Natural killer cell (primary cell): Measurements from ENCODE around the gene PMFBP1. TPM values are rescaled to one million over a fixed set of nuclear protein-coding genes. Genes with fewer than 3 reads are reported as not detected.

Experiments
- ATAC-seq, 3 donors: fragments of 150-1000 bp in 2 of 3; fragments of 200-7000 bp in 1 of 3; cut with Tn5 transposase; 1 replicate in 1 of 3; 2 replicates in 2 of 3; pipeline ENCODE4 v1.10.0; 2021; ENCODE audit warnings: mild to moderate bottlenecking in 2 of 3, moderate library complexity in 2 of 3
- DNase-seq, 2 donors: peaks; one replicate each; pipeline versions ENCODE4 v3.0.0 to v3.0.0-alpha.2; 2013 to 2021; ENCODE audit warnings: mixed read lengths in 1 of 2
- H3K27ac ChIP-seq: one replicate; pipeline ENCODE4 v1.5.1; 2013; ENCODE audit warnings: mild to moderate bottlenecking, low read length
- H3K27me3 ChIP-seq: one replicate; pipeline ENCODE4 v1.6.1; 2013; ENCODE audit warnings: low read length; ENCODE audit not compliant: control insufficient read depth, insufficient read depth
- H3K36me3 ChIP-seq: one replicate; pipeline ENCODE4 v1.6.1; 2013; ENCODE audit warnings: low read length; ENCODE audit not compliant: control insufficient read depth, insufficient read depth
- H3K4me1 ChIP-seq: one replicate; pipeline ENCODE4 v1.6.1; 2013; ENCODE audit warnings: low read length; ENCODE audit not compliant: control insufficient read depth, insufficient read depth
- H3K4me3 ChIP-seq: one replicate; pipeline ENCODE4 v1.5.1; 2013; ENCODE audit warnings: low read length
- H3K9me3 ChIP-seq: one replicate; pipeline ENCODE4 v1.6.1; 2013; ENCODE audit warnings: low read length; ENCODE audit not compliant: control insufficient read depth, insufficient read depth
- H3K27ac Mint-ChIP-seq, 2 donors: one replicate each; pipeline ENCODE4 v1.8.0; 2022; ENCODE audit warnings: mild to moderate bottlenecking in 2 of 2, mixed read lengths in 2 of 2, moderate library complexity in 1 of 2
- H3K27me3 Mint-ChIP-seq, 2 donors: one replicate each; pipeline ENCODE4 v1.8.0; 2022; ENCODE audit warnings: low read depth in 2 of 2, mixed read lengths in 2 of 2
- H3K36me3 Mint-ChIP-seq: one replicate; pipeline ENCODE4 v1.8.0; 2022; ENCODE audit warnings: mixed read lengths
- H3K4me1 Mint-ChIP-seq, 2 donors: one replicate each; pipeline ENCODE4 v1.8.0; 2022; ENCODE audit warnings: mixed read lengths in 2 of 2
- H3K4me3 Mint-ChIP-seq: one replicate; pipeline ENCODE4 v1.8.0; 2022; ENCODE audit warnings: mild to moderate bottlenecking, moderate library complexity, mixed read lengths
- H3K9me3 Mint-ChIP-seq, 2 donors: one replicate each; pipeline ENCODE4 v1.8.0; 2022; ENCODE audit warnings: mixed read lengths in 2 of 2
- WGBS: methylation state at CpG from one replicate; pipeline ENCODE4 v1.1.7; 2013; ENCODE audit warnings: missing lambda C conversion rate; ENCODE audit not compliant: insufficient coverage; 5-methylcytosine and 5-hydroxymethylcytosine counted together
- intact Hi-C: fragments of 100-400 bp; cut with micrococcal nuclease; formaldehyde crosslinking; loops from one replicate; pipeline ENCODE4 v1.14.2; 2022
- total RNA-seq, 4 donors: library from RNA; stranded (reverse); fragments of 120-200 nt in 1 of 4; gene quantifications; one replicate each; pipeline versions ENCODE4 v1.2.3 to v1.2.4, GENCODE V29; 2013 to 2022
- TF ChIP-seq, protein P1 (sequence below): fragments of 200-600 bp; IDR thresholded peaks from one replicate; pipeline ENCODE4 v1.8.0; 2022; ENCODE audit warnings: antibody characterized with exemption

PMFBP1 gene
- total RNA-seq, 3 donors from 2014 or later (not counting 1 experiment from before 2014, with no cell fraction given) = 0.68 to 1.2 (median 0.99) TPM

DNA sequence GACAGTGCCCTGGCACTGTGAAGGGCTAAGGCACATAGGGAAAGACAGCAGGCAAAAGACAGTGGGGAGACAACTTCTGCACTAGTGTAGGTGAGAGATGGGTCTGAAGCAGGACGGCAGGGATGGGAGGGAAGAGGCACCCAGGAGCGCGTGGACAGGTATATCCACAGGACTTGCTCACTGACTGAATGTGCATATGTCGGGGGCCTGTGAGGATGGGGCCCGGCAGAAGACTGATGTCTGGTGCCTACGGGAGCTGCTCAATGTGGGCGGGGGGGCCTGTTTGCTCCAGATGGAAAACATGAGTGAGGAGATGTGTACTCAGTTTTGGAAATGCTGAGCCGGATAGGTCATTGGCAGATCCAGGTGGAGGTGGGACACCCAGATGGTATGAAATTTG, 47.3 kb upstream of the PMFBP1 start:
- no peak overlapping the region for H3K4me3 Mint-ChIP-seq
- TF ChIP-seq, protein P1, sequence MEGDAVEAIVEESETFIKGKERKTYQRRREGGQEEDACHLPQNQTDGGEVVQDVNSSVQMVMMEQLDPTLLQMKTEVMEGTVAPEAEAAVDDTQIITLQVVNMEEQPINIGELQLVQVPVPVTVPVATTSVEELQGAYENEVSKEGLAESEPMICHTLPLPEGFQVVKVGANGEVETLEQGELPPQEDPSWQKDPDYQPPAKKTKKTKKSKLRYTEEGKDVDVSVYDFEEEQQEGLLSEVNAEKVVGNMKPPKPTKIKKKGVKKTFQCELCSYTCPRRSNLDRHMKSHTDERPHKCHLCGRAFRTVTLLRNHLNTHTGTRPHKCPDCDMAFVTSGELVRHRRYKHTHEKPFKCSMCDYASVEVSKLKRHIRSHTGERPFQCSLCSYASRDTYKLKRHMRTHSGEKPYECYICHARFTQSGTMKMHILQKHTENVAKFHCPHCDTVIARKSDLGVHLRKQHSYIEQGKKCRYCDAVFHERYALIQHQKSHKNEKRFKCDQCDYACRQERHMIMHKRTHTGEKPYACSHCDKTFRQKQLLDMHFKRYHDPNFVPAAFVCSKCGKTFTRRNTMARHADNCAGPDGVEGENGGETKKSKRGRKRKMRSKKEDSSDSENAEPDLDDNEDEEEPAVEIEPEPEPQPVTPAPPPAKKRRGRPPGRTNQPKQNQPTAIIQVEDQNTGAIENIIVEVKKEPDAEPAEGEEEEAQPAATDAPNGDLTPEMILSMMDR = no peak
- no peaks in the 10 kb centered on the region for H3K27me3 ChIP-seq
- H3K36me3 Mint-ChIP-seq = no peaks in the 10 kb centered on the region
- H3K9me3 Mint-ChIP-seq = peaks cover 2 to 8% of the 10 kb centered on the region in 2 donors
- no peak overlapping the region for H3K27ac Mint-ChIP-seq
- 97% methylated on average over 8 of the region's 8 CpGs for WGBS
- H3K4me1 ChIP-seq = no peaks in the 10 kb centered on the region
- no peaks in the 10 kb centered on the region for H3K36me3 ChIP-seq
- H3K27ac ChIP-seq = no peak overlapping the region
- peaks cover 0 to 10% of the 10 kb centered on the region in 2 donors for H3K27me3 Mint-ChIP-seq
- H3K9me3 ChIP-seq = no peaks in the 10 kb centered on the region
- no peak overlapping the region for H3K4me3 ChIP-seq
- intact Hi-C loops = no loop called here
- DNase-seq (no peak), ATAC-seq (no peak)
- no peaks in the 10 kb centered on the region for H3K4me1 Mint-ChIP-seq

GRCh38 chr16:72216767-72217166, 44.8 kb upstream of the PMFBP1 start:
- peaks cover 2 to 8% of the 10 kb centered on the region in 2 donors for H3K9me3 Mint-ChIP-seq
- no peaks in the 10 kb centered on the region for H3K4me1 ChIP-seq
- ATAC-seq (no peak), DNase-seq (no peak)
- H3K36me3 ChIP-seq = no peaks in the 10 kb centered on the region
- no peaks in the 10 kb centered on the region for H3K36me3 Mint-ChIP-seq
- intact Hi-C loops = no loop called here
- H3K4me1 Mint-ChIP-seq = no peaks in the 10 kb centered on the region
- H3K4me3 Mint-ChIP-seq = no peak overlapping the region
- no peak overlapping the region for H3K27ac ChIP-seq
- H3K27ac Mint-ChIP-seq = no peak overlapping the region
- TF ChIP-seq, protein P1 = no peak
- H3K4me3 ChIP-seq = no peak overlapping the region
- WGBS = 88% methylated on average over 5 of the region's 6 CpGs
- no peaks in the 10 kb centered on the region for H3K9me3 ChIP-seq
- H3K27me3 ChIP-seq = no peaks in the 10 kb centered on the region
- H3K27me3 Mint-ChIP-seq = peaks cover 0 to 10% of the 10 kb centered on the region in 2 donors

- no peaks in the 10 kb centered on the region for H3K4me1 ChIP-seq
- no peak for ATAC-seq
Measured at GRCh38 chr16:72214821-72215220, 42.9 kb upstream of the PMFBP1 start.

GRCh38 chr16:72211110-72211509, 39.2 kb upstream of the PMFBP1 start:
- no peak overlapping the region for H3K4me3 ChIP-seq
- no peaks in the 10 kb centered on the region for H3K9me3 ChIP-seq
- Mint-ChIP-seq H3K36me3 (no peaks in the 10 kb centered on the region), H3K9me3 (peaks cover 2 to 8% of the 10 kb centered on the region in 2 donors), H3K27ac (no peak overlapping the region), H3K27me3 (peaks cover 0 to 8% of the 10 kb centered on the region in 2 donors), H3K4me1 (no peaks in the 10 kb centered on the region), H3K4me3 (no peak overlapping the region)
- no peak for DNase-seq
- H3K27ac ChIP-seq = no peak overlapping the region
- no peaks in the 10 kb centered on the region for H3K27me3 ChIP-seq
- TF ChIP-seq, protein P1 = no peak
- H3K4me1 ChIP-seq = no peaks in the 10 kb centered on the region
- no peaks in the 10 kb centered on the region for H3K36me3 ChIP-seq
- intact Hi-C loops = no loop called here
- no peak for ATAC-seq

More at GRCh38 chr16:72214821-72215220, 42.9 kb upstream of the PMFBP1 start:
- no peak for DNase-seq
- Mint-ChIP-seq H3K4me3 (no peak overlapping the region), H3K9me3 (peaks cover 2 to 8% of the 10 kb centered on the region in 2 donors), H3K27ac (no peak overlapping the region), H3K36me3 (no peaks in the 10 kb centered on the region), H3K27me3 (peaks cover 0 to 10% of the 10 kb centered on the region in 2 donors), H3K4me1 (no peaks in the 10 kb centered on the region)
- intact Hi-C loops = no loop called here
- Histone ChIP-seq H3K27ac (no peak overlapping the region), H3K4me3 (no peak overlapping the region), H3K9me3 (no peaks in the 10 kb centered on the region), H3K27me3 (no peaks in the 10 kb centered on the region), H3K36me3 (no peaks in the 10 kb centered on the region)
- TF ChIP-seq, protein P1 = no peak
